LNCAP (cell line): Measurements from ENCODE around the gene ZNF791.

ENCODE experiments used
- CTCF ChIP-seq: fragments of 450-650 bp; IDR thresholded peaks from 2 replicates; pipeline ENCODE4 v1.5.1; 2017; ENCODE audit warnings: mild to moderate bottlenecking

ZNF791 gene

DNA sequence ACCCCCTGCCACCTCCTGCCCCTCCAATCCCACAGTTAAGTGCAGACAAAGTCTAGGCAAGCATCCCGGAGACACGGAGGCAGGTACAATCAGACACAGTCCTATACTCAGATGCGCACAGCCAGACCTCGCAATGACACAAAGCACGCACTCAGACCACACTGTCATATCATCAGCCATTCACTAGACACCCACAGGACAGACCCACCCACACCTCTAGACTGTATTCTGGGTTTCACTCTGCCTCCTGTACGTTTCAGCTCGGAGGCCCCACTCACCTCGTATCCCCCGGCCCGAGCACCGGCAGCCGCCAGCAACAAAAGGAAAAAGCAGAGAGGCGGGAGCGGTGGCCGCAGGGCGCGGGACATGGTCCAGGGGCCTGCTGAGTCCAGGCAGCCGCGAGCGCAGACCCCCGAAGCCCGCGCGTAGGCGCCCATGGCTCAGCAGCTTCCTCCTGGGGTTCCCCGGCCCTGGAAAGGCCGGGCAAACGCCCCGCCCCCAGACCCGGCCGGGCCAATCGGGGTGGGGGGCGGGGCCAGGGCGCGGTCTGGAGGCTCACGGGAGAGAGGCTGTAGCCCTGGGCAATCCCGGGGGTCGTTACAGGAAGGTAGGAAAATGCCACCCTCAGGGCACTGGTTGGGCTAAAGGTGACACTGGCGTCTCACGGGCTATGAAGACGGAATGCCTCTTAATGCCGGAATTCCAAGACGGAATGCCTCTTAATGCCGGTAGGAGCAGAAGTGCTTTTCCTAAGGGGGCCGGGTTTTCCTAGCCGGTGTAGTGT is 55.7 kb downstream of the ZNF791 start, which contains the start of the genes MAN2B1 and WDR83:
Gene MAN2B1, minus strand, starts transcription at position 478 of the 784 bp plus-strand sequence. Its CDS starts 41 bp downstream, at position 437.
Gene WDR83, plus strand, starts transcription at position 543 of the 784 bp plus-strand sequence. CDS start 2,984 bp downstream, outside the sequence.
- no peak for TF ChIP-seq CTCF

DNA sequence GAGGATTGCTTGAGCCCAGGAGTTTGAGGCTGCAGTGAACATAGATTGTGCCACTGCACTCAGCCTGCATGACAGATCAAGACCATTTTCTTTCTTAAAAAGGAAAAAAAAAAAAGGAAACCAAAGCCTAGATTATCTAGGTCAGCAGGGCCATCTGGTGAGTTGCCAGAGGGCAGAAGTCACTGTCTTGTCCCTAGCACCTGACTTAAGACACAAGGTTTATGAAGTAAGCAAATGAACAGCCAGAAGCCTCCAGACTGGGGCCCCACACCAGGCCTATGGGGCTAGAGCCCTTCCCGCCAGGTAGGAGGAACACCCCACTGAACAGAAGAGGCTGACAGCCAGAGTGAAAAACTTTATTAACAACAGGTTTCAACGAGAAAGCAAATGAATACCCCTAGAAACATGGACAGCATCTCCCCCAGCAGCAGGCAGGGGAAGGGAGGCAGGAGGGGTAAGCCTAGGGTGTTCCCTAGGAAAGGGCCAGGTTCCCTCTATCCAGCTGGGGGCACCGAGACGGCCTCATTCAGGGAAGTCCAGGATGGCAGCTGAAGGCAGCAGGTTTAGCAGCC is 57.1 kb downstream of the ZNF791 start:
- TF ChIP-seq CTCF = no peak

DNA sequence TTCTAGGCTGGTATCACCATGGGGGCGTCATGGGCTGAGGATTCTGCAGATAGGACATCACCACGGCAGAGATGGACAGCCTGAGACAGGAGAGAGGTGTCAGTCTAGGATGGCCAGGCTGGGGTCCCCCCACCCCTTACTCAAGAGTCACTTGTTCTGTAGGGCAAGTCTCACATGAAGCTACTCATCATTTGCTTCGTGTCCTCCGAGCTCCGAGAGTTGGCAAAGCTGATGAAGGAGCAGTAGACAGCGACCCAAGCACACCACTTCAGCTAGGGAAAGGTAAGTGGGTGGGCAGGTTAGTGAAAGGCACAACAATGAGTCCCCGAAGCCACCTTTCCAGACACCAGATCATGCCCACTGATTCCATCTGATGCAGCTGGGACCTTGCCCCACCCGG is 57.6 kb downstream of the ZNF791 start:
- TF ChIP-seq CTCF = no peak

DNA sequence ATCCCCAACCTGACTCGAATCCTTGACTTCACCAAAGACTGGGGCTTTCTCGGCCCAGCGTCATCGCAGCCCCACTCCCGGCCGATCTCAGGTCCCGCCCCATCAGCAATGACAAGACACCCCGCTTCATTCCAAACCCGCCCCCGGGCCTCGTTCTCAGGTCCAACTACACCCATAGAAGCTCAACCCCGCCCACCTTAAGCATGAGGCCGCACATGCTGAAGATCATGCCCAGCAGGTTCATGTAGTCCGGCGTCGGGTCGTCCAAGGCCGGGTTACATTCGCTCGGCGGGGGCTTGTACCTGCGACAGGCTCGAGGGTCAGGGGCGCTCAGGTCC is 58.2 kb downstream of the ZNF791 start:
- TF ChIP-seq CTCF = no peak

GRCh38 chr19:12669270-12670158 is 58.8 kb downstream of the ZNF791 start:
- no peak for TF ChIP-seq CTCF

- TF ChIP-seq CTCF = no peak
These were observed 59.6 kb downstream of the ZNF791 start for GRCh38 chr19:12670159-12670928.

DNA sequence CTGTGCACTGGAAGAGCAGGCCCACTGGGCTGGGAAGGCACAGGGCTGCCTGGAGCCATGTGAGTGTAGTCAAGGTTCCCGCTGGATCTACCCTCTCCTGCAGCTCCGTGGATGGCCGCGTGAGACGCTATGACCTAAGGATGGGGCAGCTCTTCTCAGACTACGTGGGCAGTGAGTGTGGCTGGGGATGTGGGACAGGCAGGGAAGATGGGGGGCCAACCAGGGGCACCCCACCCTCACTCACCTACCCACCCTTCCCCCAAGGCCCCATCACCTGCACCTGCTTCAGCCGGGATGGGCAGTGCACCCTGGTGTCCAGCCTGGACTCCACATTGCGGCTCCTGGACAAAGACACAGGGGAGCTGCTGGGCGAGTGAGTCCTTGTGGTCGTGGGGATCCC is 62.0 kb downstream of the ZNF791 start:
- TF ChIP-seq CTCF = no peak
